K562 (cell line): ENCODE measurements around the gene TMEM86B. TPM values are rescaled to one million over a fixed set of nuclear protein-coding genes. Genes with fewer than 3 reads are reported as not detected.

Experiments used
- E2F1 ChIP-seq: sonication (generic); formaldehyde crosslinking; IDR thresholded peaks from 2 replicates; pipeline ENCODE4 v1.8.1; 2023; ENCODE audit warnings: mild to moderate bottlenecking, missing genetic modification reagents, moderate library complexity
- EGR1 ChIP-seq: fragments of 450-650 bp; conservative IDR thresholded peaks from 2 replicates; pipeline ENCODE4 v1.6.1; 2017; ENCODE audit warnings: mild to moderate bottlenecking
- JUN ChIP-seq, 2 experiments: sonication (generic) in 1 of 2; formaldehyde crosslinking in 1 of 2; IDR thresholded peaks; 2 replicates each; pipeline versions ENCODE4 v1.6.1 to v1.8.0; 2012 to 2022; ENCODE audit warnings: borderline replicate concordance in 2 of 2, mild to moderate bottlenecking in 2 of 2, improper control_type of control experiment in 1 of 2, low read depth in 1 of 2, low read length in 1 of 2, missing genetic modification reagents in 1 of 2
- KDM5B ChIP-seq: fragments of 200-600 bp; sonication (generic); IDR thresholded peaks from 2 replicates; pipeline ENCODE4 v1.6.1; 2012; ENCODE audit warnings: low read depth, mild to moderate bottlenecking, moderate library complexity, low read length, control low read depth, inconsistent platforms; ENCODE audit not compliant: insufficient replicate concordance
- NR3C1 ChIP-seq: sonication (generic); formaldehyde crosslinking; IDR thresholded peaks from 2 replicates; pipeline ENCODE4 v1.8.1; 2022; ENCODE audit warnings: missing genetic modification reagents
- OTX1 ChIP-seq: fragments of 450-650 bp; formaldehyde crosslinking; IDR thresholded peaks from 2 replicates; pipeline ENCODE4 v1.4.0; 2022; ENCODE audit warnings: mild to moderate bottlenecking
- SMARCA4 ChIP-seq: fragments of 450-650 bp; IDR thresholded peaks from 2 replicates; pipeline ENCODE4 v1.6.1; 2016
- SRSF7 ChIP-seq: fragments of 200-400 bp; formaldehyde crosslinking; optimal IDR thresholded peaks from 2 replicates; pipeline ENCODE3; 2017; ENCODE audit warnings: mild to moderate bottlenecking, low read depth, low read length
- TAF9B ChIP-seq: fragments of 450-650 bp; IDR thresholded peaks from 2 replicates; pipeline ENCODE4 v1.6.1; 2018; ENCODE audit warnings: mild to moderate bottlenecking; ENCODE audit not compliant: partially characterized antibody
- TARDBP ChIP-seq: fragments of 450-650 bp; IDR thresholded peaks from 2 replicates; pipeline ENCODE4 v1.6.1; 2016
- TSHZ1 ChIP-seq: fragments of 250-450 bp; sonication (Bioruptor Pico); IDR thresholded peaks from 2 replicates; pipeline ENCODE4 v1.4.0; 2020; ENCODE audit warnings: mild to moderate bottlenecking, moderate library complexity
- ZBTB34 ChIP-seq: fragments of 250-450 bp; sonication (Bioruptor Pico); IDR thresholded peaks from 2 replicates; pipeline ENCODE4 v1.8.0; 2021; ENCODE audit warnings: mild to moderate bottlenecking, moderate library complexity
- ZFX ChIP-seq: sonication (generic); formaldehyde crosslinking; IDR thresholded peaks from 2 replicates; pipeline ENCODE4 v1.8.0; 2022; ENCODE audit warnings: mild to moderate bottlenecking, missing genetic modification reagents, moderate library complexity
- ZNF41 ChIP-seq: fragments of 250-450 bp; sonication (Bioruptor Pico); conservative IDR thresholded peaks from 2 replicates; pipeline ENCODE4 v1.4.0; 2020; ENCODE audit warnings: mild to moderate bottlenecking
- ZNF778 ChIP-seq: fragments of 450-650 bp; formaldehyde crosslinking; IDR thresholded peaks from 2 replicates; pipeline ENCODE4 v1.4.0; 2020; ENCODE audit warnings: mild to moderate bottlenecking, moderate library complexity
- polyA plus RNA-seq, 8 experiments: library from polyadenylated mRNA; depleted of rRNA in 4 of 8; stranded (reverse) in 5 of 8; unstranded in 3 of 8; fragments of >200 nt; fragmentation: Nextera tagmentation in 2 of 8; fragmentation: Illumina TruSeq in 1 of 8; extraction: Ambion mirVana in 2 of 8; extraction: Trizol in 1 of 8; gene quantifications; 2 replicates each; pipeline versions ENCODE4 v1.2.1 to v1.2.3, GENCODE V29; 2011 to 2014; ENCODE audit warnings: inconsistent platforms in 1 of 8, missing spikeins in 1 of 8
- total RNA-seq, 7 experiments: library from RNA; depleted of rRNA in 6 of 7; stranded (reverse); fragments of >200 nt in 6 of 7; fragmentation: Illumina TruSeq in 2 of 7; extraction: Trizol in 2 of 7; gene quantifications; 2 replicates each; pipeline versions ENCODE4 v1.2.1 to v1.2.3, GENCODE V29; 2011 to 2021; ENCODE audit warnings: low replicate concordance in 1 of 7
- TF ChIP-seq, protein P1 (sequence below), 2 experiments: fragments of 450-650 bp; IDR thresholded peaks; 2 replicates each; pipeline ENCODE4 v1.6.1; 2016

The TMEM86B gene
- total and polyA plus RNA-seq, 9 of the 15 experiments (the other 6 are each of a cell fraction or from before 2014, with no cell fraction given): 0.28 to 7.9 (median 2.1) TPM

- no peak for TF ChIP-seq TSHZ1 (CRISPR knock-in tag)
- TF ChIP-seq EGR1: 0 out of 2 replicates have a peak, but pooled peaks have one; percentile 21
- TF ChIP-seq ZNF41 (CRISPR knock-in tag): 0 out of 2 replicates have a peak, but pooled peaks have one; percentile 33
- 0 out of 2 replicates have a peak, but pooled peaks have one; percentile 56 for TF ChIP-seq SMARCA4
- TF ChIP-seq ZFX (CRISPR knock-in tag): no peak; the same call in 1 of the 2 replicates
- no peak for TF ChIP-seq NR3C1 (CRISPR knock-in tag)
- TF ChIP-seq JUN (IDR thresholded peaks at IDR 0.05; ENCODE audit: borderline replicate concordance, low read depth, low read length): no peak
- 0 out of 2 replicates have a peak, but pooled peaks have one; percentile 58 for TF ChIP-seq JUN (CRISPR knock-in tag; IDR thresholded peaks at IDR 0.05; ENCODE audit: borderline replicate concordance)
- TF ChIP-seq TAF9B: no peak
- TF ChIP-seq KDM5B: peak; percentile 13
- no peak for TF ChIP-seq ZNF778
- no peak for TF ChIP-seq ZBTB34 (CRISPR knock-in tag)
- TF ChIP-seq SRSF7: no peak
- TF ChIP-seq, protein P1, sequence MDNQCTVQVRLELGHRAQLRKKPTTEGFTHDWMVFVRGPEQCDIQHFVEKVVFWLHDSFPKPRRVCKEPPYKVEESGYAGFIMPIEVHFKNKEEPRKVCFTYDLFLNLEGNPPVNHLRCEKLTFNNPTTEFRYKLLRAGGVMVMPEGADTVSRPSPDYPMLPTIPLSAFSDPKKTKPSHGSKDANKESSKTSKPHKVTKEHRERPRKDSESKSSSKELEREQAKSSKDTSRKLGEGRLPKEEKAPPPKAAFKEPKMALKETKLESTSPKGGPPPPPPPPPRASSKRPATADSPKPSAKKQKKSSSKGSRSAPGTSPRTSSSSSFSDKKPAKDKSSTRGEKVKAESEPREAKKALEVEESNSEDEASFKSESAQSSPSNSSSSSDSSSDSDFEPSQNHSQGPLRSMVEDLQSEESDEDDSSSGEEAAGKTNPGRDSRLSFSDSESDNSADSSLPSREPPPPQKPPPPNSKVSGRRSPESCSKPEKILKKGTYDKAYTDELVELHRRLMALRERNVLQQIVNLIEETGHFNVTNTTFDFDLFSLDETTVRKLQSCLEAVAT (IDR thresholded peaks at IDR 0.05): peak in 1 of 2 experiments; percentile 66; a peak in 1 of 4 replicates
- no peak for TF ChIP-seq OTX1 (CRISPR knock-in tag)
- no peak for TF ChIP-seq E2F1 (CRISPR knock-in tag)
- TF ChIP-seq TARDBP: 0 out of 2 replicates have a peak, but pooled peaks have one; percentile 7
- TF ChIP-seq, all 486 proteins: peak for 61
These were observed 31.1 kb upstream of the TMEM86B start (continued) for GRCh38 chr19:55259540-55260210.
